Endothelial cell of umbilical vein (primary cell): ENCODE results near the gene HOPX. TPM values are rescaled to one million over a fixed set of nuclear protein-coding genes. Genes with fewer than 3 reads are reported as not detected.

Experiments used
- BruUV-seq: library from RNA; stranded (reverse); fragments of 400-500 nt; replicated peaks from 2 replicates; lab custom pipeline; 2021; lab: Mats Ljungman, UMichigan
- CTCF ChIA-PET: fragments of 300-600, 350-600 bp; sonication (Branson Sonifier 250); formaldehyde crosslinking; loops from one replicate; lab custom pipeline; 2021; ENCODE audit warnings: antibody characterized with exemption, inconsistent platforms; lab: Charles Lee
- POLR2A ChIA-PET: fragments of 300-600, 350-600 bp; sonication (Branson Sonifier 250); formaldehyde crosslinking; loops from one replicate; lab custom pipeline; 2021; ENCODE audit warnings: antibody characterized with exemption, inconsistent platforms; lab: Charles Lee
- DNase-seq: peaks from one replicate; pipeline ENCODE4 v3.0.0-alpha.2; 2011; ENCODE audit warnings: low read depth, low spot score
- FAIRE-seq: peaks from 2 replicates; lab custom pipeline; 2011; peaks lifted over from hg19 to GRCh38; lab: Jason Lieb, UNC
- H2AFZ ChIP-seq: 2 replicates; pipeline ENCODE4 v1.6.0; 2012; ENCODE audit warnings: low read depth, low read length, control low read depth, inconsistent platforms
- H3K27ac ChIP-seq: 2 replicates; pipeline ENCODE4 v1.5.1; 2011; ENCODE audit warnings: low read depth, mild to moderate bottlenecking, control low read depth, low read length, moderate library complexity; ENCODE audit not compliant: insufficient read depth
- H3K27me3 ChIP-seq, 2 experiments: 2 replicates each; pipeline versions ENCODE4 v1.6.0 to v1.6.1; 2011; ENCODE audit warnings: low read length in 2 of 2, mixed read lengths in 1 of 2; ENCODE audit not compliant: control insufficient read depth in 2 of 2, insufficient read depth in 2 of 2
- H3K36me3 ChIP-seq, 2 experiments: 2 replicates in 1 of 2; 3 replicates in 1 of 2; pipeline ENCODE4 v1.5.1; 2011; ENCODE audit warnings: low read length in 2 of 2, mild to moderate bottlenecking in 1 of 2, moderate library complexity in 1 of 2; ENCODE audit not compliant: control insufficient read depth in 2 of 2, insufficient read depth in 2 of 2; ENCODE audit errors: extremely low read depth in 1 of 2
- H3K4me1 ChIP-seq: 3 replicates; pipeline ENCODE4 v1.5.1; 2011; ENCODE audit warnings: mild to moderate bottlenecking, low read length; ENCODE audit not compliant: control insufficient read depth, insufficient read depth; ENCODE audit errors: extremely low read depth
- H3K4me2 ChIP-seq: 2 replicates; pipeline ENCODE4 v1.6.1; 2011; ENCODE audit warnings: low read length, control low read depth, mixed read lengths; ENCODE audit not compliant: insufficient read depth
- H3K4me3 ChIP-seq, 3 experiments: fragments of 200-600 bp in 1 of 3; sonication (generic), shearing (Covaris generic) in 1 of 3; replicated peaks in 1 of 3; 2 replicates each; pipeline ENCODE4 v1.5.1; 2011 to 2016; ENCODE audit warnings: control low read depth in 3 of 3, low read length in 3 of 3, mild to moderate bottlenecking in 2 of 3, inconsistent platforms in 1 of 3, low read depth in 1 of 3, moderate library complexity in 1 of 3; ENCODE audit not compliant: insufficient read depth in 1 of 3
- H3K79me2 ChIP-seq: 2 replicates; pipeline ENCODE4 v1.6.0; 2012; ENCODE audit warnings: low read length, inconsistent platforms; ENCODE audit not compliant: control insufficient read depth, insufficient read depth
- H3K9ac ChIP-seq: replicated peaks from 2 replicates; pipeline ENCODE3; 2011; ENCODE audit warnings: low read length, control low read depth; ENCODE audit not compliant: insufficient read depth; ENCODE audit errors: extremely low read depth
- H3K9me1 ChIP-seq: replicated peaks from 3 replicates; pipeline ENCODE4 v1.6.0; 2011; ENCODE audit warnings: mild to moderate bottlenecking, low read length; ENCODE audit not compliant: control insufficient read depth, insufficient read depth; ENCODE audit errors: extremely low read depth
- H3K9me3 ChIP-seq: replicated peaks from 2 replicates; pipeline ENCODE4 v1.5.1; 2012; ENCODE audit warnings: low read length, inconsistent platforms; ENCODE audit not compliant: control insufficient read depth, insufficient read depth
- H4K20me1 ChIP-seq: replicated peaks from 2 replicates; pipeline ENCODE3; 2011; ENCODE audit warnings: mild to moderate bottlenecking, low read length; ENCODE audit not compliant: control insufficient read depth, insufficient read depth; ENCODE audit errors: extremely low read depth
- CTCF ChIP-seq, 2 donors: IDR thresholded peaks; 1 replicate in 1 of 2; 2 replicates in 1 of 2; pipeline ENCODE4 v1.5.1; 2011; ENCODE audit warnings: low read length in 2 of 2, mild to moderate bottlenecking in 2 of 2, moderate library complexity in 2 of 2, control low read depth in 1 of 2, inconsistent platforms in 1 of 2, low read depth in 1 of 2; ENCODE audit not compliant: insufficient read depth in 1 of 2; ENCODE audit errors: extremely low read depth in 1 of 2
- EZH2 ChIP-seq: IDR thresholded peaks from 2 replicates; pipeline ENCODE4 v1.6.1; 2012; ENCODE audit warnings: borderline replicate concordance, low read depth, mild to moderate bottlenecking, moderate library complexity, low read length, inconsistent platforms; ENCODE audit not compliant: severe bottlenecking
- FOS ChIP-seq: IDR thresholded peaks from 2 replicates; pipeline ENCODE4 v1.6.1; 2011; ENCODE audit warnings: mild to moderate bottlenecking, low read length, moderate library complexity, borderline replicate concordance; ENCODE audit not compliant: insufficient read depth
- GATA2 ChIP-seq: IDR thresholded peaks from 2 replicates; pipeline ENCODE4 v1.7.0; 2011; ENCODE audit warnings: low read depth, mild to moderate bottlenecking, moderate library complexity, mixed read lengths, low read length; ENCODE audit not compliant: insufficient read length, insufficient read depth
- JUN ChIP-seq: IDR thresholded peaks from 2 replicates; pipeline ENCODE4 v1.6.1; 2011; ENCODE audit warnings: borderline replicate concordance, low read depth; ENCODE audit not compliant: insufficient read length, insufficient read depth
- MAX ChIP-seq: IDR thresholded peaks from 2 replicates; pipeline ENCODE4 v1.6.1; 2011; ENCODE audit not compliant: insufficient read depth, insufficient read length
- MYC ChIP-seq: IDR thresholded peaks from one replicate; pipeline ENCODE4 v1.6.1; 2011; ENCODE audit warnings: mild to moderate bottlenecking, low read depth, low read length
- POLR2A ChIP-seq: IDR thresholded peaks from 2 replicates; pipeline ENCODE4 v1.6.1; 2012; ENCODE audit warnings: low read depth, mild to moderate bottlenecking, control low read depth, low read length
- POLR2AphosphoS5 ChIP-seq: IDR thresholded peaks from 2 replicates; pipeline ENCODE4 v1.6.1; 2012; ENCODE audit warnings: low read depth, mild to moderate bottlenecking, control low read depth, low read length, moderate library complexity; ENCODE audit not compliant: insufficient read depth
- dilution Hi-C: fragments of 300-500 bp; cut with MboI; formaldehyde crosslinking; loops from one replicate; pipeline ENCODE4 v1.15.0; 2019; ENCODE audit warnings: low sequenced_read_pairs; ENCODE audit not compliant: extremely low pct_ligation_motif_present
- intact Hi-C: fragments of 100-400 bp; cut with micrococcal nuclease; formaldehyde crosslinking; loops from one replicate; pipeline ENCODE4 v1.10.0; 2022
- polyA plus RNA-seq, 4 experiments: library from polyadenylated mRNA; depleted of rRNA in 3 of 4; stranded (reverse) in 3 of 4; unstranded in 1 of 4; fragments of >200 nt; gene quantifications; 2 replicates each; pipeline versions ENCODE4 v1.2.1 to v1.2.3, GENCODE V29; 2011 to 2012; ENCODE audit warnings: missing spikeins in 1 of 4
- total RNA-seq: library from RNA; stranded (reverse); gene quantifications from 2 replicates; pipeline ENCODE4 v1.2.3, GENCODE V29; 2021

Gene HOPX
- total and polyA plus RNA-seq, 2 donors (not counting 3 experiments of a cell fraction or from before 2014, with no cell fraction given): 3.8 to 5.8 TPM

- Histone ChIP-seq H3K9me1 (no peaks in the 10 kb centered on the region), H3K4me1 (peaks cover 4% of the 10 kb centered on the region), H3K36me3 (no peaks in the 10 kb centered on the region), H3K4me3 (no peak overlapping the region), H3K4me2 (no peak overlapping the region), H4K20me1 (no peaks in the 10 kb centered on the region), H3K27me3 (no peaks in the 10 kb centered on the region), H3K9me3 (no peaks in the 10 kb centered on the region), H3K27ac (no peak overlapping the region), H3K79me2 (no peaks in the 10 kb centered on the region), H3K9ac (no peak overlapping the region), H2AFZ (no peak overlapping the region)
- intact Hi-C loops: no loop called here
- TF ChIP-seq MYC (no peak), GATA2 (no peak), JUN (no peak), FOS (no peak), MAX (no peak), EZH2 (no peak), POLR2AphosphoS5 (no peak), POLR2A (no peak), CTCF (IDR thresholded peaks at IDR 0.05; ENCODE audit: extremely low read depth in 1 of 2, insufficient read depth in 1 of 2, low read depth in 1 of 2, low read length in 2 of 2) (no peak)
- no peak for DNase-seq
- dilution Hi-C loops: no loop called here
- BruUV-seq: no TSS peak
- no peak for FAIRE-seq
- ChIA-PET CTCF (no interaction called here), POLR2A (no interaction called here)
These were observed 10.3 kb upstream of the HOPX start for GRCh38 chr4:56691425-56691824.
